T-cell (primary cell): ENCODE data around the gene LRP1. TPM values are rescaled to one million over a fixed set of nuclear protein-coding genes. Genes with fewer than 3 reads are reported as not detected.
A peak's percentile ranks its signal among the peaks of the same experiment; 100 is the strongest.

Source experiments
- ATAC-seq, 4 experiments: fragments of 200-7000 bp in 3 of 4; fragments of 150-1000 bp in 1 of 4; cut with Tn5 transposase; replicated peaks in 1 of 4; 1 replicate in 3 of 4; 2 replicates in 1 of 4; pipeline ENCODE4 v1.10.0; 2021; ENCODE audit warnings: moderate library complexity in 3 of 4, mild to moderate bottlenecking in 2 of 4, moderate number of reproducible peaks in 1 of 4
- CTCF ChIA-PET, 2 donors: fragments of 300-600 bp; sonication (Branson Sonifier 250); formaldehyde crosslinking; loops; one replicate each; lab custom pipeline; 2022; ENCODE audit warnings: antibody characterized with exemption in 2 of 2; lab: Charles Lee
- POLR2A ChIA-PET, 2 donors: fragments of 300-600 bp; sonication (Branson Sonifier 250); formaldehyde crosslinking; loops; one replicate each; lab custom pipeline; 2022; ENCODE audit warnings: antibody characterized with exemption in 2 of 2; lab: Charles Lee
- DNase-seq, 35 experiments: peaks; one replicate each; pipeline versions ENCODE4 v3.0.0 to v3.0.0-alpha.2; 2013 to 2023
- H3K27ac ChIP-seq: one replicate; pipeline ENCODE4 v1.5.1; 2013; ENCODE audit warnings: low read length
- H3K27me3 ChIP-seq, 2 experiments: replicated peaks in 1 of 2; 1 replicate in 1 of 2; 2 replicates in 1 of 2; pipeline versions ENCODE4 v1.6.1 to v1.7.0; 2013; ENCODE audit warnings: low read length in 1 of 2, mixed read lengths in 1 of 2; ENCODE audit not compliant: control insufficient read depth in 2 of 2, insufficient read depth in 2 of 2; ENCODE audit errors: extremely low read depth in 1 of 2
- H3K36me3 ChIP-seq, 2 donors: 1 replicate in 1 of 2; 2 replicates in 1 of 2; pipeline versions ENCODE4 v1.6.1 to v1.7.0; 2013; ENCODE audit warnings: low read length in 1 of 2; ENCODE audit not compliant: control insufficient read depth in 2 of 2, insufficient read depth in 1 of 2; ENCODE audit errors: extremely low read depth in 1 of 2
- H3K4me1 ChIP-seq, 2 experiments: 1 replicate in 1 of 2; 2 replicates in 1 of 2; pipeline versions ENCODE4 v1.6.1 to v1.7.0; 2013; ENCODE audit warnings: low read length in 2 of 2, mixed read lengths in 1 of 2; ENCODE audit not compliant: insufficient read depth in 2 of 2, control insufficient read depth in 1 of 2; ENCODE audit errors: extremely low read depth in 1 of 2
- H3K4me3 ChIP-seq, 2 donors: 1 replicate in 1 of 2; 2 replicates in 1 of 2; pipeline versions ENCODE4 v1.5.1 to v1.7.0; 2013; ENCODE audit warnings: mild to moderate bottlenecking in 2 of 2, low read length in 1 of 2, moderate library complexity in 1 of 2; ENCODE audit not compliant: control insufficient read depth in 1 of 2; ENCODE audit errors: extremely low read depth in 1 of 2
- H3K9me3 ChIP-seq: 2 replicates; pipeline ENCODE4 v1.7.0; 2013
- H3K27ac Mint-ChIP-seq, 2 donors: one replicate each; pipeline ENCODE4 v1.8.0; 2020 to 2021; ENCODE audit warnings: mild to moderate bottlenecking in 2 of 2, mixed read lengths in 2 of 2
- H3K27me3 Mint-ChIP-seq, 2 donors: one replicate each; pipeline ENCODE4 v1.8.0; 2021 to 2022; ENCODE audit warnings: mixed read lengths in 2 of 2
- H3K36me3 Mint-ChIP-seq: one replicate; pipeline ENCODE4 v1.8.0; 2021; ENCODE audit warnings: mixed read lengths
- H3K4me1 Mint-ChIP-seq, 3 donors: one replicate each; pipeline ENCODE4 v1.8.0; 2020 to 2022; ENCODE audit warnings: mixed read lengths in 3 of 3, mild to moderate bottlenecking in 1 of 3
- H3K4me3 Mint-ChIP-seq, 3 donors: one replicate each; pipeline ENCODE4 v1.8.0; 2020 to 2022; ENCODE audit warnings: mild to moderate bottlenecking in 3 of 3, mixed read lengths in 3 of 3, moderate library complexity in 3 of 3
- H3K9me3 Mint-ChIP-seq, 3 donors: one replicate each; pipeline ENCODE4 v1.8.0; 2020 to 2022; ENCODE audit warnings: mixed read lengths in 3 of 3
- WGBS: methylation state at CpG from one replicate; pipeline ENCODE4 v1.1.5; 2013; ENCODE audit warnings: missing lambda C conversion rate; ENCODE audit not compliant: insufficient coverage; 5-methylcytosine and 5-hydroxymethylcytosine counted together
- total RNA-seq, 35 experiments: library from RNA in 6 of 35; stranded (reverse) in 6 of 35; fragments of 120-200 nt in 1 of 35; gene quantifications; one replicate each; pipeline versions ENCODE4 v1.2.1 to v1.2.4 and lab custom pipeline; 2013 to 2026

LRP1 gene
- total RNA-seq, 5 donors from 2014 or later (not counting 1 experiment from before 2014, with no cell fraction given), result 5.9 to 8.1 (median 7.7) TPM

DNA sequence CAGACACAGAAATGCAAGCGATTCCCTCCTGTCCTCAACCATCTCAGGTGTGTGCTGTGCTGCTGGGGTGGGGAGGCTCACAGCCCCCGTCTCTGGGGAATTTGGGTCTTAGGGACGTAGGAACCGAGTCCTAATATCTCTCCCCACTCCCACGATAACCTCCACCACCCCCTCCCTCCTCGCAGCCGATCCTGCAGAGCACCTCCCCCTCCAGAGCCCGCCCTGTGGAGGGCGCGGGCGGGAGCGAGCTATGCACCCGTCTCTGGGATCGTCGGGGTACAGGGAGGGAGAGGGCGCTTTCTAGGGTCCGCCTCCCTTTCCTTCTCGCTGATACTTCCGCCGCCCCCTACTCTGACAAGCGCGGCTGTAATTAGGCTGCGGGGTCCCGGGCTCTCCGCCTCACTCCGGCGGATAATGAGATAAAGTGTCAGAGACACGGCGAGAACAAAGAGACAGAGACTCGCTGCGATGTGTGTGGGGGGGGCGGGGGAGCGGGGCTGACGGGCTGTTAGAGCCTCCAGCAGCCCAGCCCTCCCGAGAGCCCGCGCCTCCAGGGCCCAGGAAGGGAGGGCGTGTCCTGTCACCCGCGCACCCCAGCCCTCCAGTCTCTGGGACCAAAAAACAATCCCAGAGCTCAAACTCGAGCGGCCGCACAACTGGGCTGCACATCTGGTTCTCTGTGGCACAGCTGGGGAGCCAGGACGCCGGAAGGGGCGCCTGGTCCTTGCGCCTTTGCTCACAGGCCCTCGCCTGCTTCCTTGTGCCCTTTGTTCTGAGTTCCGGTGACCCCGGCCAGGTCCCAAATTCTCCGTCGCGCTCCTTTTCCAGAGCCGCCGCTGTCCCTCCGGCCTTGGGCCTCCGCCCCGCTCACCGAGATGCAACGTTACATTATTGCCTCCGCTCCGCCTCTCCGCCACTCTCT lies 109.9 kb downstream of the LRP1 start:
- peak in 4 of 35 experiments; percentile 29 to 51 (median 32) for DNase-seq

GRCh38 chr12:57238854-57239554 lies 110.7 kb downstream of the LRP1 start:
- DNase-seq (peak; percentile 54 to 95 (median 78)), ATAC-seq (peak; percentile 58 to 75 (median 60))
- POLR2A ChIA-PET, result no interaction called here
- H3K9me3 ChIP-seq, result no peaks in the 10 kb centered on the region
- peaks cover 46 to 93% of the 10 kb centered on the region in 2 experiments for H3K4me1 ChIP-seq
- H3K36me3 ChIP-seq, result peaks cover 3 to 5% of the 10 kb centered on the region in 2 donors
- Mint-ChIP-seq H3K27me3 (peaks cover 40 to 61% of the 10 kb centered on the region in 2 donors), H3K27ac (peak overlapping the region in 1 of 2 donors; percentile 78), H3K9me3 (no peaks in the 10 kb centered on the region), H3K4me3 (peak overlapping the region; percentile 92 to 95 (median 92)), H3K36me3 (peaks cover 11% of the 10 kb centered on the region), H3K4me1 (peaks cover 65 to 85% (median 82%) of the 10 kb centered on the region in 3 donors)
- H3K27me3 ChIP-seq, result peaks cover 12 to 93% of the 10 kb centered on the region in 2 experiments
- H3K27ac ChIP-seq, result no peak overlapping the region
- CTCF ChIA-PET, result interaction anchor here (0.6 to 8.2 kb wide), 11 partner anchors 9 to 176 kb away, joined by 3 to 66 read pairs (median 5); partner anchors contain the start of genes SHMT2 (in 2 of the 2) and STAT6 (in 1 of the 2)
- peak overlapping the region; percentile 73 to 78 for H3K4me3 ChIP-seq
- WGBS, result 3% methylated on average over 37 of the region's 47 CpGs

More for the DNA sequence above, 109.9 kb downstream of the LRP1 start:
- peak overlapping the region in 1 of 2 donors; percentile 78 for H3K27ac Mint-ChIP-seq
- no peak overlapping the region for H3K27ac ChIP-seq
- no peak for ATAC-seq
- peaks cover 12 to 88% of the 10 kb centered on the region in 2 experiments for H3K27me3 ChIP-seq
- H3K36me3 ChIP-seq, result peaks cover 11 to 13% of the 10 kb centered on the region in 2 donors
- peak overlapping the region; percentile 92 to 95 (median 92) for H3K4me3 Mint-ChIP-seq
- no peaks in the 10 kb centered on the region for H3K9me3 ChIP-seq
- WGBS, result 7% methylated on average over 31 of the region's 63 CpGs
- ChIA-PET CTCF (interaction anchor here (0.6 to 8.2 kb wide), 11 partner anchors 8 to 176 kb away, joined by 3 to 66 read pairs (median 7); partner anchors contain the start of gene SHMT2 (in 2 of the 2)), POLR2A (interaction anchor here in 1 of 2 donors (0.6 kb wide), 1 partner anchor 45 kb away, joined by 3 read pairs; no protein-coding TSS in a partner anchor)
- peaks cover 60 to 80% (median 77%) of the 10 kb centered on the region in 3 donors for H3K4me1 Mint-ChIP-seq
- peak overlapping the region; percentile 73 to 78 for H3K4me3 ChIP-seq
- peaks cover 39 to 56% of the 10 kb centered on the region in 2 donors for H3K27me3 Mint-ChIP-seq
- H3K36me3 Mint-ChIP-seq, result peaks cover 19% of the 10 kb centered on the region
- H3K4me1 ChIP-seq, result peaks cover 42 to 92% of the 10 kb centered on the region in 2 experiments
- H3K9me3 Mint-ChIP-seq, result no peaks in the 10 kb centered on the region

DNA sequence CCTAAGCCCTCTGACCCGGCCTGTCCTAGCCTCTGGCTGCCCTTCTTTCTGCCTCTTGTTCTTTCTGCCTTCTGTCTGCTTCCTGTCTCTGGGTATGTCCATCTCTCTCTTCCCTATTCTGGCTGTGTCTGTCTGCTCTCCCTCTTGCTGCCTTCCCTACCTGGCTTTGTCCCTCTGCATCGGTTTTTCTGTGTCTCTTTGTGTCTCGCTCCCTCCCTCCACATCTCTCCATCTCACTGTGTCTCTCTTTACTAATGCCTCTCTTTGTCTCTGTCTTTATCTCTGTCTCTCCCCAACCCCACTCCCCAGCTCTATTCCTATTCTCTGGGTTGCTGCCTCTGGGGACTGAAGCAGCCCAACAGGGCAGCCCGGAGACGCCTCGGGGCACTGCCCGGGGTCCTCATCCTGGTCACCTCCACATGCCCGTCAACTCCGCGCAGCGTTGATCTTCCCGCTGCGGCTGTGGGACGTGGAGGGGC lies 111.3 kb downstream of the LRP1 start:
- Mint-ChIP-seq H3K27me3 (peaks cover 44 to 67% of the 10 kb centered on the region in 2 donors), H3K4me3 (peak overlapping the region; percentile 92 to 95 (median 92)), H3K36me3 (peaks cover 4% of the 10 kb centered on the region), H3K9me3 (no peaks in the 10 kb centered on the region), H3K4me1 (peaks cover 67 to 83% (median 78%) of the 10 kb centered on the region in 3 donors), H3K27ac (peak overlapping the region in 1 of 2 donors; percentile 66)
- ATAC-seq (peak in 3 of 4 experiments; percentile 0 to 2 (median 1)), DNase-seq (no peak)
- H3K9me3 ChIP-seq, result no peaks in the 10 kb centered on the region
- no peaks in the 10 kb centered on the region for H3K36me3 ChIP-seq
- peaks cover 46 to 95% of the 10 kb centered on the region in 2 experiments for H3K4me1 ChIP-seq
- ChIA-PET POLR2A (no interaction called here), CTCF (interaction anchor here (0.9 to 8.2 kb wide), 9 partner anchors 10 to 26 kb away, joined by 3 to 66 read pairs (median 21); partner anchors contain the start of gene SHMT2 (in 2 of the 2))
- H3K27me3 ChIP-seq, result peaks cover 12 to 99% of the 10 kb centered on the region in 2 experiments
- H3K4me3 ChIP-seq, result peak overlapping the region; percentile 68 to 78
- WGBS, result 4% methylated on average over 14 of the region's 14 CpGs
- no peak overlapping the region for H3K27ac ChIP-seq

GRCh38 chr12:57240066-57240921 lies 112.0 kb downstream of the LRP1 start:
- POLR2A ChIA-PET, result no interaction called here
- Mint-ChIP-seq H3K4me1 (peaks cover 67 to 82% (median 76%) of the 10 kb centered on the region in 3 donors), H3K36me3 (peaks cover 2% of the 10 kb centered on the region), H3K4me3 (peak overlapping the region; percentile 92 to 95 (median 92)), H3K27ac (peak overlapping the region; percentile 78), H3K27me3 (peaks cover 44 to 70% of the 10 kb centered on the region in 2 donors), H3K9me3 (no peaks in the 10 kb centered on the region)
- CTCF ChIA-PET, result interaction anchor here (1.4 to 8.2 kb wide), 5 partner anchors 10 to 27 kb away, joined by 4 to 66 read pairs (median 35); partner anchors contain the start of gene SHMT2 (in 1 of the 2)
- no peaks in the 10 kb centered on the region for H3K9me3 ChIP-seq
- peaks cover 12 to 97% of the 10 kb centered on the region in 2 experiments for H3K27me3 ChIP-seq
- peak in 34 of 35 experiments; percentile 50 to 86 (median 70) for DNase-seq
- under 1% methylated on average over 40 of the region's 72 CpGs for WGBS
- ATAC-seq, result peak; percentile 59 to 71 (median 66)
- H3K36me3 ChIP-seq, result no peaks in the 10 kb centered on the region
- H3K27ac ChIP-seq, result no peak overlapping the region
- H3K4me1 ChIP-seq, result peaks cover 46 to 91% of the 10 kb centered on the region in 2 experiments
- H3K4me3 ChIP-seq, result peak overlapping the region; percentile 68 to 78

GRCh38 chr12:57240926-57241401 lies 112.7 kb downstream of the LRP1 start:
- no peaks in the 10 kb centered on the region for H3K9me3 Mint-ChIP-seq

More at GRCh38 chr12:57240926-57241401, 112.7 kb downstream of the LRP1 start:
- Mint-ChIP-seq H3K36me3 (no peaks in the 10 kb centered on the region), H3K4me3 (peak overlapping the region; percentile 92 to 95 (median 92)), H3K4me1 (peaks cover 67 to 81% (median 72%) of the 10 kb centered on the region in 3 donors), H3K27ac (peak overlapping the region in 1 of 2 donors; percentile 78), H3K27me3 (peaks cover 41 to 70% of the 10 kb centered on the region in 2 donors)
- peaks cover 12 to 91% of the 10 kb centered on the region in 2 experiments for H3K27me3 ChIP-seq
- peak overlapping the region; percentile 68 to 78 for H3K4me3 ChIP-seq
- CTCF ChIA-PET, result interaction anchor here (1.4 to 8.2 kb wide), 6 partner anchors 11 to 27 kb away, joined by 4 to 66 read pairs (median 25); partner anchors contain the start of gene SHMT2 (in 1 of the 2)
- H3K27ac ChIP-seq, result no peak overlapping the region
- H3K36me3 ChIP-seq, result no peaks in the 10 kb centered on the region
- H3K9me3 ChIP-seq, result no peaks in the 10 kb centered on the region
- POLR2A ChIA-PET, result no interaction called here
- peaks cover 46 to 84% of the 10 kb centered on the region in 2 experiments for H3K4me1 ChIP-seq
- 10% methylated on average over 12 of the region's 19 CpGs for WGBS
- peak in 1 of 35 experiments; percentile 33 for DNase-seq
- no peak for ATAC-seq
